ENCODE data around the gene EFCC1. TPM values are rescaled to one million over a fixed set of nuclear protein-coding genes. Genes with fewer than 3 reads are reported as not detected.

Gene EFCC1
- total RNA-seq, 2 experiments from 2014 or later, result 0.22 to 0.25 TPM

DNA sequence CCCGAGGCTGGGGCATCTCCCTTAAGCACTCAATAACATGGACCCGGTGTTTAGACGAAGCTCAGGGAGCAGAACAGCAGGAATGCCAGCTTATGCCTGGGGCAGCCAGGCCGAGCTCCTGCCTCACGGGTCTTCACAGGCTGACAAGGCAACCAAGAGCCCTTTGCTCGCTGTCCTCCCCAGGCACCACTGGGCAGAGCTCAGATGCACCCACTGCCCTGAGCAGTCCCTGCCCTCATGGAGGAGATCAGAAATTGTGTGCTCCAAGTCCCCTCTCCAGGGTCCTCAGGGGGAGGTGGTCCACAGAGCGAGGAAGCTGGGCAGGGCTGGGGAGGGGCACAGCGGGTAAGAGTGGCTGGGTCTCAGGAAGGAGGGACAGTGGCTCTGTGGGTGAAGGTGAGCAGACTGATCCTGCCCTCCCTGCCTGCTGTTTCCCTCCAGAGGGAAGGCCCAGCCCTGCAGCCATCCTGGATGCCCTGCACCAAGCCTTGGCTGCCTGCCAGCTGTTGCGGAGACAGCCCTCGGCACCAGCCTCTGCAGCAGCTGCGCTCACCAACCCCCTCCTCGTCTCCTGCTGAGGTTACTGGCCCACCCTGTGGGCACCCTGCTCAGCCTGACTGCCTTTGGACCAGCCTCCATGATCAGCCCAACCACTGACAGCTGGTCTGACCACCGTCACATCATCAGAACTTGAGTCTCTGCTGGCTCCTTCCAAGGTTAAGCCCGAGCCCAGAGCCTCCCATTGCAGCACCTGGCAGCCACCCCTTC, 38.4 kb downstream of the EFCC1 start:
- H3K4me3 ChIP-seq (ENCODE audit: low read length), result no peak overlapping the region
- ChIA-PET POLR2A (interaction anchor here (0.5 to 0.6 kb wide), 2 partner anchors 63 to 277 kb away, joined by 3 read pairs; a partner anchor contains a TSS), CTCF (no interaction called here)
- Mint-ChIP-seq H3K4me1 (ENCODE audit: low read depth) (peaks cover 16% of the 10 kb centered on the region), H3K4me3 (no peak overlapping the region), H3K27me3 (peaks cover 21% of the 10 kb centered on the region), H3K36me3 (ENCODE audit: low read depth) (no peaks in the 10 kb centered on the region), H3K9me3 (no peaks in the 10 kb centered on the region), H3K27ac (no peak overlapping the region)
- peaks cover 0 to 4% of the 10 kb centered on the region in 2 experiments for H3K9me3 ChIP-seq (ENCODE audit: control insufficient read depth in 1 of 2, insufficient read depth in 1 of 2, low read length in 2 of 2)
- peaks cover 0 to 8% of the 10 kb centered on the region in 2 experiments for H3K27me3 ChIP-seq (ENCODE audit: control insufficient read depth in 1 of 2, insufficient read depth in 2 of 2, low read length in 2 of 2)
- no peak for ATAC-seq (ENCODE audit: poor library complexity)
- no peak for TF ChIP-seq CTCF (IDR thresholded peaks at IDR 0.05)
- peak in 3 of 14 experiments; percentile 41 to 42 (median 42) for DNase-seq
- H3K4me1 ChIP-seq (ENCODE audit: insufficient read depth, low read length), result peaks cover 26% of the 10 kb centered on the region
- intact Hi-C loops (cut with DNase I, micrococcal nuclease), result no loop called here
- no peak overlapping the region for H3K27ac ChIP-seq (ENCODE audit: low read depth in 1 of 2, low read length in 2 of 2)
- no peaks in the 10 kb centered on the region for H3K36me3 ChIP-seq (ENCODE audit: insufficient read depth, low read length)

GRCh38 chr3:129040039-129040336, 38.9 kb downstream of the EFCC1 start:
- H3K9me3 Mint-ChIP-seq, result no peaks in the 10 kb centered on the region
- no peak for TF ChIP-seq CTCF (IDR thresholded peaks at IDR 0.05)
- CTCF ChIA-PET, result no interaction called here
- no peak overlapping the region for H3K27ac Mint-ChIP-seq
- Histone ChIP-seq H3K4me3 (ENCODE audit: low read length) (no peak overlapping the region), H3K27ac (ENCODE audit: low read depth in 1 of 2, low read length in 2 of 2) (no peak overlapping the region), H3K36me3 (ENCODE audit: insufficient read depth, low read length) (no peaks in the 10 kb centered on the region), H3K27me3 (ENCODE audit: control insufficient read depth in 1 of 2, insufficient read depth in 2 of 2, low read length in 2 of 2) (peaks cover 0 to 8% of the 10 kb centered on the region in 2 experiments), H3K9me3 (ENCODE audit: control insufficient read depth in 1 of 2, insufficient read depth in 1 of 2, low read length in 2 of 2) (peaks cover 0 to 6% of the 10 kb centered on the region in 2 experiments), H3K4me1 (ENCODE audit: insufficient read depth, low read length) (peaks cover 26% of the 10 kb centered on the region)
- no peaks in the 10 kb centered on the region for H3K36me3 Mint-ChIP-seq (ENCODE audit: low read depth)
- no peak overlapping the region for H3K4me3 Mint-ChIP-seq
- H3K27me3 Mint-ChIP-seq, result peaks cover 21% of the 10 kb centered on the region
- intact Hi-C loops (cut with DNase I, micrococcal nuclease), result no loop called here
- H3K4me1 Mint-ChIP-seq (ENCODE audit: low read depth), result peaks cover 16% of the 10 kb centered on the region
- POLR2A ChIA-PET, result interaction anchor here (0.6 kb wide), 2 partner anchors 91 to 276 kb away, joined by 3 read pairs; a partner anchor contains a TSS
- no peak for DNase-seq
- no peak for ATAC-seq (ENCODE audit: poor library complexity)

DNA sequence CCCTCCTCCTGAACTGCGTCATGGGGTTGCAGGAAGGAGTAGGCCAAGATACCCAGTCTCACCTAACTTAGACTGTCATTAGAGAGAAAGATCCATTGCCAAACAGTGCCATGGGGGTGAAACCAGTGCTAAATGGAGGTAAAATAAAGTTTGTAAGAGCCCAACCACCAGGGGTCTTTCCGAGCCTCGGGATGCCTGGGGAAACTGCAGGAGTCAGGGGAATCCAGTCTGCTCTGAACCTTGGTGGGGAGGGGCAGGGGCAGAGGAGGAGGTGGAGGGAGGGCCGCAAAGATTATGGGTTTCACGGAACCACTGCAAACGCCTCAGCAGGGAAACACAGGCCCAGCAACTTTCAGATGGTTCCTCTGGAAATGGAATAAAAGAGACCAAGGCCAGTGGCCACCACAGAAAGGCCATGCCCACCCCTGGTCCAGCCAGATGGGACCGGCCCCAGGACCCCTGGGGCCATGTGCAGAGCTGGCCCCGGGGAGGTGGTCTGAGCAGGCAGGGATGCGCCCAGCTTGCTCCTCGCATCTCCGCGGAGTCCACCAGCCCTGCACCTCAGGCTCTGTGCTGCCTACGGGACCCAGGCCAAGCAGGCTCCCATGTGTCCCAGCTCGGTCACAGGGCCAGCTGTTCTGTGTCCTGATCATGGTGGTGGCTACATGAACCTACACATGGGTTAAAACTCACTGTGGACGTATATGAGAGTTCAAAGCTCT, 39.6 kb downstream of the EFCC1 start:
- Histone ChIP-seq H3K27ac (ENCODE audit: low read depth in 1 of 2, low read length in 2 of 2) (no peak overlapping the region), H3K9me3 (ENCODE audit: control insufficient read depth in 1 of 2, insufficient read depth in 1 of 2, low read length in 2 of 2) (peaks cover 0 to 8% of the 10 kb centered on the region in 2 experiments), H3K4me1 (ENCODE audit: insufficient read depth, low read length) (peaks cover 25% of the 10 kb centered on the region), H3K36me3 (ENCODE audit: insufficient read depth, low read length) (no peaks in the 10 kb centered on the region), H3K27me3 (ENCODE audit: control insufficient read depth in 1 of 2, insufficient read depth in 2 of 2, low read length in 2 of 2) (peaks cover 0 to 8% of the 10 kb centered on the region in 2 experiments), H3K4me3 (ENCODE audit: low read length) (no peak overlapping the region)
- H3K36me3 Mint-ChIP-seq (ENCODE audit: low read depth), result no peaks in the 10 kb centered on the region
- intact Hi-C loops (cut with DNase I, micrococcal nuclease), result no loop called here
- ChIA-PET POLR2A (interaction anchor here (0.6 kb wide), 1 partner anchor 92 kb away, joined by 3 read pairs; no protein-coding TSS in a partner anchor), CTCF (interaction anchor here (1.1 to 1.6 kb wide), 2 partner anchors 14 to 205 kb away, joined by 3 read pairs; no protein-coding TSS in a partner anchor)
- H3K4me1 Mint-ChIP-seq (ENCODE audit: low read depth), result peaks cover 9% of the 10 kb centered on the region
- peaks cover 21% of the 10 kb centered on the region for H3K27me3 Mint-ChIP-seq
- TF ChIP-seq CTCF (IDR thresholded peaks at IDR 0.05), result no peak
- no peak for ATAC-seq (ENCODE audit: poor library complexity)
- no peak overlapping the region for H3K4me3 Mint-ChIP-seq
- H3K9me3 Mint-ChIP-seq, result no peaks in the 10 kb centered on the region
- DNase-seq, result no peak
- no peak overlapping the region for H3K27ac Mint-ChIP-seq
